GM12801 (cell line): ENCODE results near the gene POLH.

Experiments used
- TF ChIP-seq, protein P1 (sequence below): IDR thresholded peaks from one replicate; pipeline ENCODE4 v1.5.1; 2011; ENCODE audit warnings: control low read depth; ENCODE audit not compliant: insufficient read length; ENCODE audit errors: extremely low read depth

Gene POLH

GRCh38 chr6:43623880-43624785 is 48.1 kb downstream of the POLH start:
- TF ChIP-seq, protein P1, sequence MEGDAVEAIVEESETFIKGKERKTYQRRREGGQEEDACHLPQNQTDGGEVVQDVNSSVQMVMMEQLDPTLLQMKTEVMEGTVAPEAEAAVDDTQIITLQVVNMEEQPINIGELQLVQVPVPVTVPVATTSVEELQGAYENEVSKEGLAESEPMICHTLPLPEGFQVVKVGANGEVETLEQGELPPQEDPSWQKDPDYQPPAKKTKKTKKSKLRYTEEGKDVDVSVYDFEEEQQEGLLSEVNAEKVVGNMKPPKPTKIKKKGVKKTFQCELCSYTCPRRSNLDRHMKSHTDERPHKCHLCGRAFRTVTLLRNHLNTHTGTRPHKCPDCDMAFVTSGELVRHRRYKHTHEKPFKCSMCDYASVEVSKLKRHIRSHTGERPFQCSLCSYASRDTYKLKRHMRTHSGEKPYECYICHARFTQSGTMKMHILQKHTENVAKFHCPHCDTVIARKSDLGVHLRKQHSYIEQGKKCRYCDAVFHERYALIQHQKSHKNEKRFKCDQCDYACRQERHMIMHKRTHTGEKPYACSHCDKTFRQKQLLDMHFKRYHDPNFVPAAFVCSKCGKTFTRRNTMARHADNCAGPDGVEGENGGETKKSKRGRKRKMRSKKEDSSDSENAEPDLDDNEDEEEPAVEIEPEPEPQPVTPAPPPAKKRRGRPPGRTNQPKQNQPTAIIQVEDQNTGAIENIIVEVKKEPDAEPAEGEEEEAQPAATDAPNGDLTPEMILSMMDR: no peak

GRCh38 chr6:43624786-43625288 is 48.9 kb downstream of the POLH start:
- TF ChIP-seq, protein P1: no peak

DNA sequence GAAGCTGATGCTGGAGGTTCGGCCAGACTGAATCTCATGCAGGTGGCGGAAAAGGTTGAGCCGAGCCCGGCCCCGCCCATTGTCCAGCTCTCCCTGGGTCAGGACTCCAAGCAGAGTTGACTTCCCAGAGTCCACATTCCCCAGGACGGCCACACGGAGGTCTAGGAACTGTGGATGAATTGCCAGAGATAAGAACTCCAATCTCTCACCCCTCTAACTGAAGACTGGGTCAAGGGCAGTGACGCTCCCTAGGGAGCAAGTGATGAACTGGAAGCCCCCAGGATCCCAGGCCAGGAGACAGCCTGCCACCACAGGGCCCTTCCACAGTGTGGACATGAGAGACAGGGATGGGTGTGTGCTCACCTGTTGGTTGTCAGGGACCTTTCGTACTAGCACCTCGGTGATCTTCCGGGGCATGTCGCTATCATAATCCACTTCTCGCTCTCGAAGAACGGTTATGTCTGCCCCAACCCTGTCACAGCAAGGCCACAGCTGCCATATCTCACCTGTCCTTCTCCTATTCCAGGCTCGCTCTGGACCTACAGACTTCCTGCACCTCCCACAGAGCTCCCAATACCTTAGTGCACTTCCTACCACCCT is 49.5 kb downstream of the POLH start:
- TF ChIP-seq, protein P1: no peak

- TF ChIP-seq, protein P1: no peak
These were observed 51.2 kb downstream of the POLH start for GRCh38 chr6:43627008-43627825.

GRCh38 chr6:43628393-43629103 is 52.6 kb downstream of the POLH start:
- TF ChIP-seq, protein P1: no peak

DNA sequence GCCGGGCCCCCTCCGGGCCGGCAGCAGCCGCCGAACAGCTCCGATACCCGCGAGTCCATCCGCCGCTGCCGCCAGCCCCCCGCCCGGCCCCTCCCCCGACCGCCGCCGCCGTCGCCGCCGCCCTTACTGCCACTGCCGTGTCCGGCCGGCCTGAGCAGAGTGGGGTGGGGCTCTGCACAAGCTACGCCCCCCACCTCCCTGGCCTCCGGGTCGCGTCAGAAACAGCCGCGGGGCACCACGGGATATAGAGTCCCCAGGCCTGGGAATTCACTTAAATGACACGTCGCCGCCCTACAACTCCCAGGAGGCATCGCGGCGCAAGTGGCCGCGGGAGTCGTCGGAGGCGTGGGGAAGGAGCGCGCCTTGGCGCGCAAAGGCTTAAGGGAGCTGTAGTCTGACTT is 53.1 kb downstream of the POLH start, which contains the start of gene GTPBP2:
GTPBP2 (minus strand) TSS at position 161 of the 401 bp plus-strand sequence; CDS start at position 59, 102 bp downstream.
- TF ChIP-seq, protein P1: no peak
